H1 (cell line): Measurements from ENCODE around the gene RALA. TPM values are rescaled to one million over a fixed set of nuclear protein-coding genes. Genes with fewer than 3 reads are reported as not detected.
A peak's percentile ranks its signal among the peaks of the same experiment; 100 is the strongest.

Source experiments
- CTCF ChIA-PET: fragments of 300-600 bp; sonication (Branson Sonifier 250); formaldehyde crosslinking; loops from one replicate; lab custom pipeline; 2021; ENCODE audit not compliant: partially characterized antibody; lab: Charles Lee
- POLR2A ChIA-PET: fragments of 300-600 bp; sonication (Branson Sonifier 250); formaldehyde crosslinking; loops from one replicate; lab custom pipeline; 2021; ENCODE audit warnings: inconsistent platforms; ENCODE audit not compliant: partially characterized antibody; lab: Charles Lee
- DNase-seq, 2 experiments: peaks; one replicate each; pipeline versions ENCODE4 v3.0.0 to v3.0.0-alpha.2; 2010 to 2022; ENCODE audit warnings: low spot score in 2 of 2, low read depth in 1 of 2, mixed read lengths in 1 of 2
- FAIRE-seq: peaks from 2 replicates; lab custom pipeline; 2011; peaks lifted over from hg19 to GRCh38; lab: Jason Lieb, UNC
- H2AFZ ChIP-seq: 2 replicates; pipeline ENCODE4 v1.8.1; 2012; ENCODE audit warnings: low read length, inconsistent platforms
- H2AK5ac ChIP-seq: 2 replicates; pipeline ENCODE4 v1.6.1; 2013; ENCODE audit warnings: low read depth, low read length
- H2BK120ac ChIP-seq: replicated peaks from 2 replicates; pipeline ENCODE3; 2013; ENCODE audit warnings: low read depth, low read length, inconsistent platforms
- H2BK12ac ChIP-seq: 2 replicates; pipeline ENCODE4 v1.6.1; 2013; ENCODE audit warnings: low read depth, low read length
- H2BK15ac ChIP-seq: 2 replicates; pipeline ENCODE4 v1.6.1; 2013; ENCODE audit warnings: low read length
- H2BK20ac ChIP-seq: 2 replicates; pipeline ENCODE4 v1.6.1; 2013; ENCODE audit warnings: low read length
- H2BK5ac ChIP-seq: 2 replicates; pipeline ENCODE4 v1.6.1; 2013; ENCODE audit warnings: low read depth, low read length
- H3K14ac ChIP-seq: 2 replicates; pipeline ENCODE4 v1.6.1; 2013; ENCODE audit warnings: inconsistent platforms; ENCODE audit not compliant: insufficient read length
- H3K18ac ChIP-seq: 2 replicates; pipeline ENCODE4 v1.6.1; 2013; ENCODE audit warnings: low read length; ENCODE audit errors: extremely low read depth
- H3K23ac ChIP-seq: 2 replicates; pipeline ENCODE4 v1.6.1; 2013; ENCODE audit warnings: inconsistent platforms; ENCODE audit not compliant: insufficient read length
- H3K23me2 ChIP-seq: 2 replicates; pipeline ENCODE4 v1.6.1; 2013; ENCODE audit warnings: low read depth, low read length
- H3K27ac ChIP-seq: 2 replicates; pipeline ENCODE4 v1.6.1; 2011; ENCODE audit warnings: low read depth, low read length, inconsistent platforms
- H3K27me3 ChIP-seq, 4 experiments: replicated peaks in 1 of 4; 1 replicate in 1 of 4; 2 replicates in 3 of 4; pipeline versions ENCODE4 v1.6.1 to v1.8.1; 2011 to 2013; ENCODE audit warnings: low read length in 3 of 4, mild to moderate bottlenecking in 3 of 4, inconsistent platforms in 2 of 4, mixed read lengths in 2 of 4, moderate library complexity in 1 of 4; ENCODE audit not compliant: control insufficient read depth in 3 of 4, insufficient read depth in 3 of 4; ENCODE audit errors: extremely low read depth in 1 of 4
- H3K36me3 ChIP-seq, 4 experiments: 2 replicates each; pipeline versions ENCODE4 v1.6.1 to v1.8.1; 2011 to 2013; ENCODE audit warnings: mild to moderate bottlenecking in 4 of 4, low read length in 3 of 4, moderate library complexity in 2 of 4, control low read depth in 1 of 4, inconsistent platforms in 1 of 4; ENCODE audit not compliant: insufficient read depth in 4 of 4, control insufficient read depth in 2 of 4
- H3K4ac ChIP-seq: replicated peaks from 2 replicates; pipeline ENCODE3; 2013; ENCODE audit warnings: low read length, low read depth, mixed read lengths, inconsistent platforms; ENCODE audit not compliant: insufficient read length
- H3K4me1 ChIP-seq, 4 experiments: replicated peaks in 1 of 4; 1 replicate in 1 of 4; 2 replicates in 3 of 4; pipeline versions ENCODE4 v1.6.1 to v1.8.1; 2011 to 2013; ENCODE audit warnings: low read length in 3 of 4, inconsistent platforms in 2 of 4, mixed read lengths in 1 of 4; ENCODE audit not compliant: insufficient read depth in 4 of 4, control insufficient read depth in 3 of 4
- H3K4me2 ChIP-seq, 2 experiments: 2 replicates each; pipeline versions ENCODE4 v1.6.1 to v1.8.1; 2011 to 2013; ENCODE audit warnings: low read depth in 2 of 2, low read length in 2 of 2, control low read depth in 1 of 2, inconsistent platforms in 1 of 2, mild to moderate bottlenecking in 1 of 2; ENCODE audit not compliant: insufficient read depth in 1 of 2
- H3K4me3 ChIP-seq, 4 experiments: fragments of 200-600, 300-600 bp in 1 of 4; sonication (generic), shearing (Covaris generic), sonication (Bioruptor Twin) in 1 of 4; 2 replicates each; pipeline versions ENCODE4 v1.5.1 to v1.8.1; 2011 to 2016; ENCODE audit warnings: low read length in 4 of 4, low read depth in 3 of 4, control low read depth in 2 of 4, inconsistent platforms in 2 of 4, mild to moderate bottlenecking in 2 of 4, mixed read lengths in 1 of 4, moderate library complexity in 1 of 4; ENCODE audit not compliant: insufficient read depth in 2 of 4; ENCODE audit errors: extremely low read depth in 1 of 4
- H3K56ac ChIP-seq: replicated peaks from 2 replicates; pipeline ENCODE3; 2013; ENCODE audit warnings: low read depth, mild to moderate bottlenecking, mixed read lengths, low read length, inconsistent platforms; ENCODE audit not compliant: insufficient read length
- H3K79me1 ChIP-seq: 2 replicates; pipeline ENCODE4 v1.6.1; 2013; ENCODE audit warnings: low read depth, low read length, control low read depth
- H3K79me2 ChIP-seq, 2 experiments: 2 replicates each; pipeline versions ENCODE4 v1.6.1 to v1.8.1; 2012 to 2013; ENCODE audit warnings: low read length in 2 of 2, mild to moderate bottlenecking in 2 of 2, inconsistent platforms in 1 of 2; ENCODE audit not compliant: insufficient read depth in 2 of 2, control insufficient read depth in 1 of 2
- H3K9ac ChIP-seq, 4 experiments: replicated peaks in 1 of 4; 1 replicate in 1 of 4; 2 replicates in 3 of 4; pipeline versions ENCODE4 v1.6.1 to v1.8.1; 2011 to 2013; ENCODE audit warnings: low read depth in 3 of 4, low read length in 3 of 4, control low read depth in 2 of 4, mild to moderate bottlenecking in 2 of 4, moderate library complexity in 2 of 4, inconsistent platforms in 1 of 4; ENCODE audit errors: extremely low read depth in 1 of 4
- H3K9me3 ChIP-seq, 2 experiments: 2 replicates each; pipeline versions ENCODE4 v1.6.1 to v1.8.1; 2012 to 2013; ENCODE audit warnings: mild to moderate bottlenecking in 2 of 2, moderate library complexity in 2 of 2, control low read depth in 1 of 2, inconsistent platforms in 1 of 2, low read depth in 1 of 2, low read length in 1 of 2, mixed read lengths in 1 of 2; ENCODE audit not compliant: insufficient read depth in 2 of 2
- H4K20me1 ChIP-seq, 2 experiments: replicated peaks in 1 of 2; 2 replicates each; pipeline versions ENCODE3 to v1.8.1; 2011 to 2013; ENCODE audit warnings: inconsistent platforms in 2 of 2, low read length in 2 of 2, mild to moderate bottlenecking in 1 of 2; ENCODE audit not compliant: insufficient read depth in 2 of 2, control insufficient read depth in 1 of 2
- H4K5ac ChIP-seq: 2 replicates; pipeline ENCODE4 v1.6.1; 2013; ENCODE audit warnings: low read length, low read depth, mixed read lengths, inconsistent platforms; ENCODE audit not compliant: insufficient read length
- H4K8ac ChIP-seq: 2 replicates; pipeline ENCODE4 v1.8.0; 2013; ENCODE audit warnings: mild to moderate bottlenecking, moderate library complexity, low read length, inconsistent platforms; ENCODE audit not compliant: insufficient read depth; ENCODE audit errors: extremely low read depth
- H4K91ac ChIP-seq: replicated peaks from 2 replicates; pipeline ENCODE3; 2013; ENCODE audit warnings: low read length, mixed read lengths, inconsistent platforms; ENCODE audit not compliant: insufficient read length
- CBX5 ChIP-seq: fragments of 300-800, 300-1000 bp; sonication (generic); IDR thresholded peaks from 2 replicates; pipeline ENCODE4 v1.7.1; 2016; ENCODE audit warnings: antibody characterized with exemption, low read length, low read depth
- CHD2 ChIP-seq: IDR thresholded peaks from 2 replicates; pipeline ENCODE4 v1.6.1; 2012; ENCODE audit warnings: low read length, improper control_type of control experiment
- KDM4A ChIP-seq: IDR thresholded peaks from one replicate; pipeline ENCODE4 v1.7.1; 2012; ENCODE audit warnings: low read depth, mild to moderate bottlenecking, moderate library complexity, low read length, inconsistent platforms; ENCODE audit not compliant: severe bottlenecking
- SIN3A ChIP-seq, 2 experiments: IDR thresholded peaks in 1 of 2; conservative IDR thresholded peaks in 1 of 2; 2 replicates each; pipeline ENCODE4 v1.6.1; 2011 to 2012; ENCODE audit warnings: low read length in 2 of 2, improper control_type of control experiment in 1 of 2, low read depth in 1 of 2, mild to moderate bottlenecking in 1 of 2
- WGBS, 2 experiments: shearing (Covaris generic) in 1 of 2; methylation state at CpG; one replicate each; pipeline versions ENCODE4 v1.1.6 to v1.1.7; 2013 to 2015; ENCODE audit warnings: low lambda C conversion rate in 2 of 2, mixed read lengths in 2 of 2, inconsistent platforms in 1 of 2, low coverage in 1 of 2, missing lambda C conversion rate in 1 of 2; ENCODE audit not compliant: insufficient replicate concordance in 2 of 2, insufficient coverage in 1 of 2, insufficient read length in 1 of 2; ENCODE audit errors: extremely low coverage in 1 of 2, missing lambda C conversion rate in 1 of 2; 5-methylcytosine and 5-hydroxymethylcytosine counted together
- polyA plus RNA-seq, 7 experiments: library from polyadenylated mRNA; depleted of rRNA in 3 of 7; stranded (reverse) in 5 of 7; unstranded in 2 of 7; fragments of >200 nt in 5 of 7; fragments of 200-250 nt in 2 of 7; gene quantifications; 1 replicate in 5 of 7; 2 replicates in 1 of 7; 4 replicates in 1 of 7; pipeline versions ENCODE4 v1.2.1 to v1.2.3, GENCODE V29; 2011 to 2013; ENCODE audit warnings: missing spikeins in 2 of 7, mixed read lengths in 2 of 7
- total RNA-seq: library from RNA; stranded (reverse); fragmentation: NEBNext Ultra II Directional; extraction: Animal tissue kit (Norgen Biotek cat#: 25700); gene quantifications from 2 replicates; pipeline ENCODE4 v1.2.1, GENCODE V29; 2021

Gene RALA
- total and polyA plus RNA-seq, 2 of the 8 experiments (the other 6 are each of a cell fraction or from before 2014, with no cell fraction given): 24.1 to 72.8 TPM

DNA sequence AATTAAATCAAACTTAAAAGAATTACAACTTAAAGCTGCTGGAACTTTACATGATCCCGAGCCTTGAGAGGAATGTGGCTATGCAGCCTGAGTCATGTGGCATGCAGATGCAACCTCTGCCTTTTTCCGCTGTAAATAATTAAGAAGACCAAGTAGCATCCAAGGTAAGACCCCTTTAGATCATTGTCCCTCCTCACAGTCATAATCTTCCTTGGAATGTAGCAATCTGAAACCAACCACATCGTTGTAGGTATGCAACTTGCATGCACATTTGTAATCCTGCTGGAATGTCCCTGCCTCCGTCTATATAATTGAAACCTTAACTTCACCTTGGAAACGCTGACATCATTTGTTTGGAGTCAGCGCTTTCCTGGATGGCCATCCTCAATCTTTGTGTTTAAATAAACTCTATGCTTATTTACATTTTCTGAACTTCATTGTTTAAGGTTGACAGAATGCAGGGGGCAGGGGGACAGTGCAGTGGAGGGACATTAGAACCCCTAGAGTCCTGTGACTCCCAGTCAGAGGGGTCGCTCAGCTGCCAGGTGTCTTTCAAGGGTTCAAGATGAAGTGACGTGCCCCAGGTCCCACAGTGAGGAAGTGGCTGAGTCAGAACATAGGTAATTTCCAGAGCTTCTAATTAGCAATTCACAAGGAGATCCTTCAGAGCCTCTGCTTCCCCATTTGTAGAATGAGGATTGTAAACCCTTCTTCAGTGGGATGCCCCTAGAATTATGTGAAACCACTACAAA, 110.7 kb downstream of the RALA start:
- Histone ChIP-seq H3K4me1 (peaks cover 6 to 13% (median 7%) of the 10 kb centered on the region in 4 experiments), H2BK20ac (no peak overlapping the region), H3K79me1 (peaks cover 2% of the 10 kb centered on the region; the same call in 1 of the 2 replicates), H3K4me3 (peak overlapping the region; percentile 34 to 65 (median 58)), H3K36me3 (no peaks in the 10 kb centered on the region), H3K79me2 (peaks cover 0 to 12% of the 10 kb centered on the region in 2 experiments; a peak in 1 of 4 replicates), H3K23ac (no peak overlapping the region), H4K8ac (no peak overlapping the region), H3K27me3 (peaks cover 0 to 15% (median 6%) of the 10 kb centered on the region in 4 experiments; a peak in 3 of 7 replicates), H3K4ac (no peak overlapping the region), H3K9ac (peak overlapping the region in 3 of 4 experiments; percentile 59 to 79 (median 70); a peak in 6 of 7 replicates), H3K9me3 (no peaks in the 10 kb centered on the region), H2BK5ac (peak overlapping the region; percentile 19), H2AFZ (no peak overlapping the region), H2BK120ac (no peak overlapping the region), H3K14ac (no peak overlapping the region), H3K27ac (peak overlapping the region; percentile 75), H2BK15ac (peak overlapping the region; percentile 77; the same call in 1 of the 2 replicates), H2AK5ac (peak overlapping the region; percentile 58; the same call in 1 of the 2 replicates), H3K56ac (no peak overlapping the region), H3K4me2 (peak overlapping the region; percentile 87 to 100), H3K23me2 (peaks cover 10% of the 10 kb centered on the region), H4K5ac (no peak overlapping the region), H2BK12ac (peak overlapping the region; percentile 94), H4K20me1 (no peaks in the 10 kb centered on the region), H4K91ac (no peak overlapping the region), H3K18ac (peak overlapping the region; percentile 52)
- FAIRE-seq (no peak), DNase-seq (no peak)
- POLR2A ChIA-PET: interaction anchor here (0.8 to 3.4 kb wide), 12 partner anchors 8 to 111 kb away, joined by 3 to 17 read pairs (median 6); partner anchors contain the start of gene RALA
- 27% methylated on average over 8 of the region's 8 CpGs; no CpG with 5 or more reads in 1 of the 2 experiments for WGBS, 2 experiments
- CTCF ChIA-PET: interaction anchor here (1.5 to 8.7 kb wide), 5 partner anchors 10 to 155 kb away, joined by 3 to 85 read pairs (median 6); no protein-coding TSS in a partner anchor
- TF ChIP-seq KDM4A: no peak
- no peak for TF ChIP-seq SIN3A (conservative IDR thresholded peaks at IDR 0.05 in 1 of 2, IDR thresholded peaks at IDR 0.05 in 1 of 2; ENCODE audit: low read depth in 1 of 2, low read length in 2 of 2)
- TF ChIP-seq CBX5: no peak
- TF ChIP-seq CHD2: 0 out of 2 replicates have a peak, but pooled peaks have one; percentile 13
